LoVo (cell line): ENCODE results near the gene NRDC.
A peak's percentile ranks its signal among the peaks of the same experiment; 100 is the strongest.
"Not testable (repeated sequence)": the region's sequence is repeated elsewhere in the genome, so short reads cannot be mapped to it uniquely, and the experiment has no call there.

Experiments used
- DNase-seq: peaks from one replicate; pipeline ENCODE4 v3.0.0-alpha.2; 2016; ENCODE audit warnings: low spot score

NRDC gene

DNA sequence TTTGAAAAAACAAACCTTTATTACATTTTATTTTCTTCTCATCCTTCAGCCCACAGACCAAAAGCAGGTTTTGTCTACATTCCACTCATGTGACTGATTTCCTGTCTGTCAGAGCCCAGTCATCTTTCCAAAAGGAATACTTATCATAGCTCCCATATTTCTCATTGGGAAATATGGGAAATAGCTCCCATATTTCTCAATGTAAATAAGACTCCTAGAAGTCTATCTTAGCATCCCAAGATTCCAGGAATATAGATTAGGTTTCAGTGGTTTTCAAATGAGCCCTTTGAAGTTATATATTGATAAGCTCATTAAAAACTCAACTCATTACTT is 19.1 kb upstream of the NRDC start:
- DNase-seq: peak; percentile 15

DNA sequence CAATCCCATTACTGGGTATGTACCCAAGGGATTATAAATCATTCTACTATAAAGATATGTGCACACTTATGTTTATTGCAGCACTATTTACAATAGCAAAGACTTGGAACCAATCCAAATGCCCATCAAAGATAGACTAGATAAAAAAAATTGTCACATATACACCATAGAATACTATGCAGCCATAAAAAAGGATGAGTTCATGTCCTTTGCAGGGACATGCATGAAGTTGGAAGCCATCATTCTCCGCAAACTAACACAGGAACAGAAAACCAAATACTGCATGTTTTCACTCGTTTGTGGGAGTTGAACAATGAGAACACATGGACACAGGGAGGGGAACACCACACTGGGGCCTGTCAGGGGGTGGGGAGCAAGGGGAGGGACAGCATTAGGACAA is 16.2 kb upstream of the NRDC start:
- not testable (repeated sequence) for DNase-seq

- DNase-seq: no peak
Observed at GRCh38 chr1:51878308-51878615, 265 bp downstream of the NRDC start.

DNA sequence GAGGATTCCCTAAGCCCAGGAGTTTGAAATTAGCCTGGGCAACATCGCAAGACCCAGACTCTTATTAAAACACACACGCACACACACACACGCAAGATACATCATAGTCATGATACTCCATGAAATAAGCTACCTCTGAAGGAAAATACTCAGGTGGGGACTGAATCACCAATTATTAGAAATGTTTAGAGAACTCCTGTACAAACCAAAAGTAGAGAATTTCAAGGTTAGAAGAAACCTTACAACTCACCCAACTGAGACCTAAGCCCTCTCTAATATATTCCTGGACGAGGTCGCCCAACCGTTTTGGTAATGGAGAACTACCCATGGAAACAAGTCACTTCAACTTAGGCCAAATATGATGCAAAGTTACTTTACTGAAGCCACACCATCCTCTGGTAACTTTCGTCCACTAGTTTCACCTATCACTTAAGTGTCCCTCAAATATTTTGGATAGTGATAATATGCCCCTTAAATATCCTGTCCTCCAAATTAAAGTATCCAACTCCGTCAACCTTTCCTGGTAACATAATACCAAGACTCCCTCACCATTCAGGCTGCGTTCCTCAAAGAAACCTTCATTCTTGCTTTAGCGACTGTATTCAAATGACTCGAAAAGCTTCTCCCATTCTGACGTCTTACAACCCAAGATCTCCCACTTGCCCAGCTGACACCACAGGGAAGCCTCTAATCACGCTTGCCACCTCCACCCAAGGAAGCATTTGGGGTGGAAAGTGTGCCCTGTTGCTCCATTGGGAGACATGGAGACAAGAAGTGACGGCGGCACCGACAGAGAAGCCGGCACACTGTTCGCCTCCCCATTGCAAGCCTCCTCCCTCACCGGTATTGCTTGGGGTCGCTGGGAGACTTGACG is 856 bp downstream of the NRDC start:
- DNase-seq: peak; percentile 9

- DNase-seq: no peak
Observed at GRCh38 chr1:51875836-51876235, 2.7 kb downstream of the NRDC start.

DNA sequence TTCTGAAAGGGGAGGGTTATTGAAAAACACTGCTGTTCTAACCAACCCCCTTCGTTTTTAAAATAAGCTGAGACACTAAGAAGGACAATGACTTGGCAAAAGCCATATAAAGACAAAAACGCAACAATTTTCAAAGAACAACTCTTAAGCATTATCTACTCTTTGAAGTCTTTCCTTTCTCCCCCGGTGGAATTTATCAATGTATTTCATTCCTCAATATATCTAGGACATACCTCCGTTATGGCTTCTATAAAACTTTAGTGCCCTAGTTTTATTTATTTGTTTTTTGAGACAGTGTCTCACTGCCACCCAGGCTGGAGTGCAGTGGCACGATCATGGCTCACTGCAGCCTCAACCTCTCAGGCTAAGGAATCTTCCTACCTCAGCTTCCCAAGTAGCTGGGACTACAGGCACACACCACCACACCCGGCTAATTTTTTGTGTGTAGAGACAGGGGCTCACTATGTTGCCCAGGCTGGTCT is 3.2 kb downstream of the NRDC start:
- no peak for DNase-seq

DNA sequence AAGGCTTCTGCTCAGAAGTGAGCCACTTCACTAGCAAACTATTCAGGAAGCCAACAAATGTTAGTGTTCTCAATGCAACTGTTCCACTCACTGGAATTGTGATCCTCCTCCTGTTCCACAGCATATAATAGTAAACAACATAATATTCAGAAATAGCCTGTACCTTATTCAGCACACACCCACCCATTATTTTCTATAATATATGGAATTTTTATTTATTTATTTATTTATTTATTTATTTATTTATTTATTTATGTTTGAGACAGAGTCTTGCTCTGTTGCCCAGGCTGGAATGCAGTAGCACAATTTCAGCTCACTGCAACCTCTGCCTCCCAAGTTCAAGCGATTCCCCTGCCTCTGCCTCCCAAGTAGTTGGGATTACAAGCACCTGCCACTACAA is 5.3 kb downstream of the NRDC start:
- DNase-seq: not testable (repeated sequence)

DNA sequence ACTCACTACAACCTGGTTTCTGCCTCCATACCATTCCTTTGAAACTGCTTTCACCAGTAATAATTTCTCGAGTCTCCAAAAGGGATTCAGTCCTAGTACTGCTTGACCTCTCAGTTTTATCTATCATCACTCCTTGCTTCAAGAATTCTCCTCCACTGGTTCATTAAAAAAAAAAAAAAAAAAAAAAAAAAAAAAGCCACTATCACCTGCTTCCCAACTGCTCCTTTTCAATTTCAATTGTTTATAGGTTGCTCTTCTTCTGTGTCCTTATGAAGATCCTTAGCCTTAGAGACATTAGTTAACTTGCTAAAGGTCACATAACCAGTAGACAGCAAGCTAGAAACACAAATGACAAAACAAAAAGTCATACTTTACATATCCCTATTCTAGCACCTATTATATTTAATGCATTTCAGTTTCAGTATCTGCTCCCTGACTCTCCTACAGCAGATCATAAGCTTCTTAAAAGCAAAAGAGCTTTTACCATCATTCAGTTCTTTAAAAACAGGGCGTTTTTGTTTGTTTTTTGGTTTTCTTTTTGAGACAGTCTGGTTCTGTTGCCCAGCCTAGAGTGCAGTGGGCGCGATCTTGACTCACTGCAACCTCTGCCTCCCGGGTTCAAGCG is 7.1 kb downstream of the NRDC start:
- DNase-seq: no peak

DNA sequence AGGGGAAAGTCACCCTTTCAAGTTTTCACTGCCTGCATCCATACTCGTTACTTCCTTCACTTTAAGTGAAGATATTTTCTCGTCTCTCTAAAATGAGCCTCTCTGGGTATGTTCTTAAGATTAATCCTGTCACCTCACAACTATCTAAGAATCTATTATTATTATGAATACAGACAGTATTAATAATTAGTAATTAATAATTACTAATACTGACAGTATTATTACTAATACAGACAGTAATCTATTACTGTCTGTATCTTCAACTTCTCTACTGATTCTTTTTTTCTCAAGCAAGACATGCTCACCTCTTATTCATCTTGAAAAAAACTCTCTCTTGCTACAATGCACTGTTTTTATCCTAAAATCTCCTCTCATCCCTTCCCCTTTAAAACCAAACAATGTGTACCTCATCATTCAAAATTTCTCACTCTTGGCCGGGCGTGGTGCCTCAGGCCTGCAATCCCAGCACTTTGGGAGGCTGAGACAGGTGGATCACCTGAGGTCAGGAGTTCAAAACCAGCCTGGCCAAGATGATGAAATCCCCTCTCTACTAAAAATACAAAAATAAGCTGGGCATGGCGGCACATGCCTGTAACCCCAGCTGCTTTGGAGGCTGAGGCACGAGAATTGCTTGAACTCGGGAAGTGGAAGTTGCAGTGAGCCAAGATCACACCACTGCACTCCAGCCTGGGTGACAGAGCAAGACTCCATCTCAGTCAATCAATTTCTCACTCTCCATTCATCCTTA is 7.8 kb downstream of the NRDC start:
- no peak for DNase-seq

GRCh38 chr1:51867479-51868232 is 10.9 kb downstream of the NRDC start:
- DNase-seq: no peak

GRCh38 chr1:51863384-51863783 is 15.1 kb downstream of the NRDC start:
- no peak for DNase-seq

DNA sequence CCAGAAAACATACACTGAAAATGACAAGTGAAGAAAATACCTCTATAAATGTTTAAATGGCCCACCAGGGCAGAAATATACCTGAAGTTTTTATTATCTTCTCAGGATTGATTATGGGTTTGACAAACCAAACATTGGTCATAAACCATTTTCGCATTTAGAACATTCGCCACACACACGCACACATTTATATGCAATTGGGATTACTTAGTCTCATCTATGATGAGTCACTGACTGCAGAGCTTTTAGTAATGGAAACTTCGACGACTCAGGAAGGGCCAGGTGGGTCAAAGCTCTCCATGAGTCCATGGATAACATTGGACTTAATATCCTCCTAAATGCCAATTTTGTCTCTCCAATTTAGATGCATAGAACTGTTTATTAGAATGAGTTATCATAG is 16.9 kb downstream of the NRDC start:
- no peak for DNase-seq

- DNase-seq: no peak
Observed at GRCh38 chr1:51859735-51860134, 18.8 kb downstream of the NRDC start.

- DNase-seq: no peak
Observed at GRCh38 chr1:51859333-51859732, 19.2 kb downstream of the NRDC start.

DNA sequence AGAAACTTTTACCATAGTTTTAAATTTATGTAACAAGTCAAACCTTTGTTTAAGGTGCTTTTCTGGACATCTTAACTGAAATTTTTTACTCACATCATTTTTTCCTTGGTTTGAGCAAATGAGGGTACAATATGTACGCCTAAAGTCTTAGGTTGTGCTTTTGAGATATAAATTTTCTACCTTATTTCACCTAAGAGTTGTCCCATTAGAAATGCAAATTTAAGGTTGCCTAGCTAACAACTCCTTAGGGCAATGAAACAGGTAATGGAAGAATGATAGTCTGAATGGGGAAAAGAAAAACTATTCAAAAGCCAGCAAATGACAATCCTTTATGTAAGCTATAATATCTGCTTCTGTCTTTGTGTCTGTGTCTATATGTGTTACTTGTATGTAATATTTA is 19.6 kb downstream of the NRDC start:
- no peak for DNase-seq

DNA sequence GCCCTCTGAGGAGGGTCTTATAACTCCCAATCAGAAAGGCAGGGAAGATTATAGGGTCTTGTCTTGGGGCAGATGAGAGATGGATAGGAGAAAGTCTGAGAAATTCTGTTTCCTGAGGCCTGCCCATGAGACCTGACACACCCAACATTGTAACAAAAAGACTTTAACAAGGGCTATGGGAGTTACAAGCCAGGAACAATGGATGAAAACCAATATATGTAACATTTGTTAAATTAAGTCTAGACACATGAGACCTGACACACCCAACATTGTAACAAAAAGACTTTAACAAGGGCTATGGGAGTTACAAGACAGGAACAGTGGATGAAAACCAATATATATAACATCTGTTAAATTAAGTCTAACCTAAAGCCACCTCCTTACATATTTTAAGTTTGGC is 21.8 kb downstream of the NRDC start:
- DNase-seq: no peak

- DNase-seq: no peak
Observed at GRCh38 chr1:51855624-51856023, 22.9 kb downstream of the NRDC start.

DNA sequence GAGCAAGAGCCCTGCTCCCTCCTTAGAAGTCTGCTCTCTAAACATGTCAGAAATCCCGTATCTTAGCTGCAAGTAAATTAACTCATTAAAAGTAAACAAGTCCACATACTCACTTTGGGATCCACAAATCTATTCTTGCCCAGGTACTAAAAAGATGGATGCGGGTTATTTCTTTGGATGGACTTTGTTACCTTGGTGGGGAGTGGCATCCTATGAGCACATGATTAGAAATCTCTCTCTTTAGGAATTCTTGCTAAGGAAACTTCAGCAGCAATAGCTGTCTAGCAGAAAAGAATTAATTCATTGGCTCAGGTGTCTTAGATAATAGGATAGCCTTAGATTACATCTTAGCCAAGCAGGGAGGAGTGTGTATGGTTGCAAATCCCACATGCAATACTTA is 25.2 kb downstream of the NRDC start:
- no peak for DNase-seq

GRCh38 chr1:51851882-51852396 is 26.6 kb downstream of the NRDC start:
- no peak for DNase-seq

DNA sequence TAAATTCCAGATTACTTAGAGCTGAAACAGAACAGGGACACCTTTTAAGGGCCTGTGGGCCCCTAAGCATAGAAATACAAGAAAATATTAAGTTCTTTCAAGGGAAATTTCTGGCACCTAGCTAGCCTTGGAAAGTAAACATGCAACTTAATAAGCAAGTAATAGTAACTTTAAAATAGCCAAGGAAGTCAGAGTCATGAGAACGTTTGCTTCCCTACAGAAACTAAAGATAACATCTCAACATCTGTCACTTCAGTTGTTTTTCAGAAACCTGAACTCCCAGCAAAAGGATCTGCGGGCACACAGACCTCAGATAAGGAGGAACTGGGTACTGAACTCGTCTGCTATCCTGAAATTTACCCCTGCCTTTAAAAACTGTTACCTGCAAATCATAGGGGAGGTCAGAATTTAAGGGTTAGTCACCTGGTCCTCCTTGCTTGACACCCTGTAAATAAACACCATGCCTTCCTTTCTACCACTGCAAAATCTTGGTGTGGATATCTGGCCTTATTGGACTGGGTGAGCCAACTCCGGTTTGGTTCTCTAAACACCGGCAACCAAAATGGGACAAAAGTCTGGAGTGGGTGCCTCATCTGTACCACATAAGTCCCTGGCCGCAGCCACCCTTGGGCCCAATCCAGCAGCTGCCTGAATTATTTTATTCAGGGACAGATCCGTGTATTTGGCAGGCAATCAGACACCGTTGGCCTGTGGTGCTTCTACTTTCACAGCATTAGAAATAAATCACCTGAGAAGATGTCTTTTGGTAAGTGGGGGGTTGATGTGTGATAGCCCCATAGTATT is 27.9 kb downstream of the NRDC start:
- no peak for DNase-seq

GRCh38 chr1:51847294-51847920 is 31.1 kb downstream of the NRDC start:
- DNase-seq: no peak
